HepG2 (cell line): ENCODE results near the gene CIART. TPM values are rescaled to one million over a fixed set of nuclear protein-coding genes. Genes with fewer than 3 reads are reported as not detected.

Experiments
- ARNT ChIP-seq: fragments of 450-650 bp; IDR thresholded peaks from 2 replicates; pipeline ENCODE4 v1.6.1; 2017
- ARNTL ChIP-seq: sonication (generic); formaldehyde crosslinking; IDR thresholded peaks from 2 replicates; pipeline ENCODE4 v1.4.0; 2020; ENCODE audit warnings: mild to moderate bottlenecking, missing genetic modification reagents
- ATF2 ChIP-seq: sonication (generic); formaldehyde crosslinking; IDR thresholded peaks from 2 replicates; pipeline ENCODE4 v1.4.0; 2020; ENCODE audit warnings: missing genetic modification reagents
- CREB1 ChIP-seq, 2 experiments: fragments of 450-650 bp in 1 of 2; IDR thresholded peaks; 2 replicates each; pipeline ENCODE4 v1.6.1; 2016 to 2017; ENCODE audit warnings: control low read depth in 1 of 2, mild to moderate bottlenecking in 1 of 2, missing compliant biosample characterization in 1 of 2, missing genetic modification characterization in 1 of 2
- DR1 ChIP-seq: sonication (generic); formaldehyde crosslinking; IDR thresholded peaks from 2 replicates; pipeline ENCODE4 v1.8.0; 2021; ENCODE audit warnings: mild to moderate bottlenecking, missing genetic modification reagents, inconsistent platforms
- ELF3 ChIP-seq: IDR thresholded peaks from 2 replicates; pipeline ENCODE4 v1.6.1; 2016; ENCODE audit warnings: missing genetic modification reagents, missing compliant biosample characterization
- FOXO4 ChIP-seq: sonication (generic); formaldehyde crosslinking; conservative IDR thresholded peaks from 2 replicates; pipeline ENCODE4 v1.8.1; 2023; ENCODE audit warnings: missing genetic modification reagents
- GZF1 ChIP-seq: sonication (generic); formaldehyde crosslinking; IDR thresholded peaks from 2 replicates; pipeline ENCODE4 v1.5.1; 2020; ENCODE audit warnings: mild to moderate bottlenecking, missing genetic modification reagents
- NKX3-1 ChIP-seq: sonication (generic); formaldehyde crosslinking; IDR thresholded peaks from 2 replicates; pipeline ENCODE4 v1.5.0; 2020; ENCODE audit warnings: missing genetic modification reagents
- ONECUT2 ChIP-seq: sonication (generic); formaldehyde crosslinking; IDR thresholded peaks from 2 replicates; pipeline ENCODE4 v1.4.0; 2020; ENCODE audit warnings: missing genetic modification reagents
- PRDM4 ChIP-seq: sonication (generic); formaldehyde crosslinking; IDR thresholded peaks from 2 replicates; pipeline ENCODE4 v1.9.0; 2021; ENCODE audit warnings: missing genetic modification reagents, borderline replicate concordance
- RARA ChIP-seq: IDR thresholded peaks from 2 replicates; pipeline ENCODE4 v1.6.1; 2016; ENCODE audit warnings: missing genetic modification reagents, missing compliant biosample characterization
- SIN3A ChIP-seq: IDR thresholded peaks from 2 replicates; pipeline ENCODE4 v1.6.1; 2011; ENCODE audit warnings: low read depth, mild to moderate bottlenecking, control low read depth, low read length, borderline replicate concordance
- SRF ChIP-seq: IDR thresholded peaks from 2 replicates; pipeline ENCODE4 v1.6.1; 2011; ENCODE audit warnings: mild to moderate bottlenecking, low read depth, low read length, moderate library complexity
- TAF15 ChIP-seq: fragments of 200-400 bp; formaldehyde crosslinking; IDR thresholded peaks from one replicate; pipeline ENCODE4 v1.6.1; 2018; ENCODE audit warnings: mild to moderate bottlenecking, low read depth, low read length; ENCODE audit not compliant: poor library complexity, severe bottlenecking
- XRCC5 ChIP-seq: fragments of 200-400 bp; formaldehyde crosslinking; optimal IDR thresholded peaks from 2 replicates; pipeline ENCODE3; 2017; ENCODE audit warnings: mild to moderate bottlenecking, low read length
- ZKSCAN8 ChIP-seq: IDR thresholded peaks from 2 replicates; pipeline ENCODE4 v1.6.1; 2016; ENCODE audit warnings: borderline replicate concordance, missing genetic modification reagents, missing compliant biosample characterization
- ZNF180 ChIP-seq: sonication (generic); formaldehyde crosslinking; IDR thresholded peaks from 2 replicates; pipeline ENCODE4 v1.4.0; 2020; ENCODE audit warnings: low read depth, missing genetic modification reagents, borderline replicate concordance
- ZNF264 ChIP-seq: sonication (generic); formaldehyde crosslinking; IDR thresholded peaks from 2 replicates; pipeline ENCODE4 v1.4.0; 2020; ENCODE audit warnings: missing genetic modification reagents
- ZNF30 ChIP-seq: sonication (generic); formaldehyde crosslinking; IDR thresholded peaks from 2 replicates; pipeline ENCODE4 v1.5.0; 2020; ENCODE audit warnings: mild to moderate bottlenecking, missing genetic modification reagents
- ZNF460 ChIP-seq: sonication (generic); formaldehyde crosslinking; IDR thresholded peaks from 2 replicates; pipeline ENCODE4 v1.5.1; 2020; ENCODE audit warnings: missing genetic modification reagents, mild to moderate bottlenecking, borderline replicate concordance
- polyA plus RNA-seq, 8 experiments: library from polyadenylated mRNA; depleted of rRNA in 3 of 8; stranded (reverse) in 7 of 8; unstranded in 1 of 8; fragments of >200 nt; fragmentation: Illumina TruSeq in 4 of 8; extraction: Trizol in 4 of 8; gene quantifications; 2 replicates each; pipeline versions ENCODE4 v1.2.1 to v1.2.3, GENCODE V29; 2011 to 2016; ENCODE audit warnings: low read depth in 4 of 8, missing spikeins in 1 of 8, mixed read lengths in 1 of 8; ENCODE audit not compliant: insufficient read depth in 1 of 8
- total RNA-seq, 5 experiments: library from RNA; depleted of rRNA; stranded (reverse); fragments of >200 nt; fragmentation: Illumina TruSeq; extraction: Trizol; gene quantifications; 2 replicates each; pipeline ENCODE4 v1.2.3, GENCODE V29; 2016; ENCODE audit warnings: low read depth in 1 of 5
- TF ChIP-seq, protein P1 (sequence below), 2 experiments: fragments of 450-650 bp in 1 of 2; sonication (generic) in 1 of 2; formaldehyde crosslinking; IDR thresholded peaks; 2 replicates each; pipeline versions ENCODE4 v1.5.0 to v1.8.0; 2020 to 2022; ENCODE audit warnings: mild to moderate bottlenecking in 1 of 2, missing genetic modification reagents in 1 of 2

Gene CIART
- total and polyA plus RNA-seq, 2 of the 13 experiments (the other 11 are each of a cell fraction or from before 2014, with no cell fraction given) = 0.58 TPM; not detected in 1

- TF ChIP-seq, protein P1, sequence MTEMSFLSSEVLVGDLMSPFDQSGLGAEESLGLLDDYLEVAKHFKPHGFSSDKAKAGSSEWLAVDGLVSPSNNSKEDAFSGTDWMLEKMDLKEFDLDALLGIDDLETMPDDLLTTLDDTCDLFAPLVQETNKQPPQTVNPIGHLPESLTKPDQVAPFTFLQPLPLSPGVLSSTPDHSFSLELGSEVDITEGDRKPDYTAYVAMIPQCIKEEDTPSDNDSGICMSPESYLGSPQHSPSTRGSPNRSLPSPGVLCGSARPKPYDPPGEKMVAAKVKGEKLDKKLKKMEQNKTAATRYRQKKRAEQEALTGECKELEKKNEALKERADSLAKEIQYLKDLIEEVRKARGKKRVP (CRISPR knock-in tag; IDR thresholded peaks at IDR 0.05) = peak in 1 of 2 experiments; percentile 79; a peak in 2 of 4 replicates
- TF ChIP-seq ZNF264 (CRISPR knock-in tag) = 0 out of 2 replicates have a peak, but pooled peaks have one; percentile 24
- 0 out of 2 replicates have a peak, but pooled peaks have one; percentile 21 for TF ChIP-seq ZKSCAN8 (CRISPR knock-in tag)
- no peak for TF ChIP-seq ZNF460 (CRISPR knock-in tag)
- TF ChIP-seq ARNT = no peak
- TF ChIP-seq ONECUT2 (CRISPR knock-in tag) = peak; percentile 64; the same call in 1 of the 2 replicates
- TF ChIP-seq SIN3A = peak; percentile 48; the same call in 1 of the 2 replicates
- TF ChIP-seq ZNF30 (CRISPR knock-in tag) = no peak
- TF ChIP-seq ARNTL (CRISPR knock-in tag) = peak; percentile 81; the same call in 1 of the 2 replicates
- peak; percentile 63 for TF ChIP-seq XRCC5
- TF ChIP-seq ATF2 (CRISPR knock-in tag) = peak; percentile 48; the same call in 1 of the 2 replicates
- peak; percentile 49; the same call in 1 of the 2 replicates for TF ChIP-seq RARA (CRISPR knock-in tag)
- no peak for TF ChIP-seq ZNF180 (CRISPR knock-in tag)
- no peak for TF ChIP-seq TAF15
- TF ChIP-seq PRDM4 = no peak
- TF ChIP-seq SRF = peak; percentile 5; the same call in 1 of the 2 replicates
- TF ChIP-seq ELF3 (CRISPR knock-in tag) = peak; percentile 87
- no peak for TF ChIP-seq GZF1 (CRISPR knock-in tag)
- TF ChIP-seq FOXO4 (CRISPR knock-in tag) = no peak
- TF ChIP-seq NKX3-1 (CRISPR knock-in tag) = peak; percentile 47; the same call in 1 of the 2 replicates
- peak; percentile 87 for TF ChIP-seq DR1 (CRISPR knock-in tag)
- peak; percentile 94 for TF ChIP-seq CREB1 (IDR thresholded peaks at IDR 0.05)
- TF ChIP-seq CREB1 (CRISPR knock-in tag; IDR thresholded peaks at IDR 0.05) = peak; percentile 98
These were observed 46.3 kb upstream of the CIART start, which contains the start of gene ANP32E (continued) for GRCh38 chr1:150235852-150236613.
